Endometrial microvascular endothelial cells (primary cell): ENCODE measurements around the gene PTGS1. TPM values are rescaled to one million over a fixed set of nuclear protein-coding genes. Genes with fewer than 3 reads are reported as not detected.
"Not testable (repeated sequence)": the region's sequence is repeated elsewhere in the genome, so short reads cannot be mapped to it uniquely, and the experiment has no call there.

Experiments used
- in situ Hi-C: cut with HindIII; loops from 2 replicates; pipeline ENCODE4 v1.10.0; 2017; ENCODE audit warnings: low sequenced_read_pairs, low pct_unique_long_range_greater_than_20kb; ENCODE audit errors: inconsistent ontology term
- total RNA-seq: library from RNA; depleted of rRNA; stranded (reverse); fragments of >200 nt; gene quantifications from one replicate; pipeline ENCODE4 v1.2.3, GENCODE V29; 2015; ENCODE audit errors: inconsistent ontology term

The PTGS1 gene
- 1.0 TPM for total RNA-seq

- in situ Hi-C loops: no loop called here
These were observed at the start of gene PTGS1 for GRCh38 chr9:122370869-122371755. PTGS1 (plus strand) TSS chr9:122371024; CDS start chr9:122371085, 61 bp downstream.

- in situ Hi-C loops: no loop called here
These were observed 48.3 kb upstream of the PTGS1 start for GRCh38 chr9:122322553-122322952.

- in situ Hi-C loops: not testable (repeated sequence)
These were observed 46.2 kb upstream of the PTGS1 start for GRCh38 chr9:122324665-122325064.

- in situ Hi-C loops: no loop called here
These were observed 45.7 kb upstream of the PTGS1 start for GRCh38 chr9:122325124-122325523.

GRCh38 chr9:122327175-122327574 is 43.6 kb upstream of the PTGS1 start:
- in situ Hi-C loops: no loop called here

GRCh38 chr9:122329597-122329996 is 41.2 kb upstream of the PTGS1 start:
- in situ Hi-C loops: no loop called here

GRCh38 chr9:122330466-122330865 is 40.4 kb upstream of the PTGS1 start:
- in situ Hi-C loops: not testable (repeated sequence)

- in situ Hi-C loops: no loop called here
These were observed 39.3 kb upstream of the PTGS1 start for GRCh38 chr9:122331523-122331927.

GRCh38 chr9:122332083-122332482 is 38.7 kb upstream of the PTGS1 start:
- in situ Hi-C loops: no loop called here

- in situ Hi-C loops: no loop called here
These were observed 38.2 kb upstream of the PTGS1 start for GRCh38 chr9:122332644-122333043.

GRCh38 chr9:122333169-122333808 is 37.5 kb upstream of the PTGS1 start:
- in situ Hi-C loops: no loop called here

- in situ Hi-C loops: no loop called here
These were observed 35.9 kb upstream of the PTGS1 start for GRCh38 chr9:122334916-122335315.

GRCh38 chr9:122336189-122336588 is 34.6 kb upstream of the PTGS1 start:
- in situ Hi-C loops: no loop called here

GRCh38 chr9:122336866-122337555 is 33.8 kb upstream of the PTGS1 start:
- in situ Hi-C loops: no loop called here

GRCh38 chr9:122337556-122337929 is 33.3 kb upstream of the PTGS1 start:
- in situ Hi-C loops: no loop called here

- in situ Hi-C loops: no loop called here
These were observed 32.3 kb upstream of the PTGS1 start for GRCh38 chr9:122338536-122338935.

- in situ Hi-C loops: no loop called here
These were observed 31.8 kb upstream of the PTGS1 start for GRCh38 chr9:122338994-122339393.

- in situ Hi-C loops: no loop called here
These were observed 31.2 kb upstream of the PTGS1 start for GRCh38 chr9:122339579-122339978.

- in situ Hi-C loops: no loop called here
These were observed 30.7 kb upstream of the PTGS1 start for GRCh38 chr9:122340161-122340560.
